Hepatocyte (in vitro differentiated cells): ENCODE measurements around the gene YARS1. TPM values are rescaled to one million over a fixed set of nuclear protein-coding genes. Genes with fewer than 3 reads are reported as not detected.

ENCODE experiments used
- DNase-seq: peaks from one replicate; pipeline ENCODE4 v3.0.0-alpha.2; 2016; ENCODE audit warnings: low spot score
- H2AFZ ChIP-seq: fragments of 200-600 bp; sonication (generic); 2 replicates; pipeline ENCODE4 v1.6.0; 2016; ENCODE audit warnings: antibody characterized with exemption, mild to moderate bottlenecking
- H3K27ac ChIP-seq: fragments of 200-600 bp; sonication (generic); 2 replicates; pipeline ENCODE4 v1.5.1; 2016; ENCODE audit warnings: mild to moderate bottlenecking
- H3K27me3 ChIP-seq: fragments of 200-600 bp; sonication (generic); 2 replicates; pipeline ENCODE4 v1.6.1; 2016
- H3K36me3 ChIP-seq: fragments of 200-600 bp; sonication (generic); replicated peaks from 2 replicates; pipeline ENCODE4 v1.5.1; 2016; ENCODE audit warnings: low read depth; ENCODE audit not compliant: insufficient read depth
- H3K4me1 ChIP-seq: fragments of 200-600 bp; sonication (generic); 2 replicates; pipeline ENCODE4 v1.5.1; 2016; ENCODE audit warnings: mild to moderate bottlenecking, moderate library complexity; ENCODE audit not compliant: insufficient read depth
- H3K4me2 ChIP-seq: fragments of 200-600 bp; sonication (generic); 2 replicates; pipeline ENCODE4 v1.6.0; 2016
- H3K4me3 ChIP-seq: fragments of 200-600 bp; sonication (generic); 2 replicates; pipeline ENCODE4 v1.5.1; 2016; ENCODE audit warnings: mild to moderate bottlenecking
- H3K79me2 ChIP-seq: fragments of 200-600 bp; sonication (generic); 2 replicates; pipeline ENCODE4 v1.6.0; 2017; ENCODE audit warnings: mild to moderate bottlenecking
- H3K9me2 ChIP-seq: fragments of 200-600 bp; sonication (generic); replicated peaks from 2 replicates; pipeline ENCODE4 v1.6.0; 2017; ENCODE audit warnings: mild to moderate bottlenecking; ENCODE audit not compliant: insufficient read depth
- H3K9me3 ChIP-seq: fragments of 200-600 bp; sonication (generic); 2 replicates; pipeline ENCODE4 v1.5.1; 2016; ENCODE audit warnings: low read depth, mild to moderate bottlenecking
- H4K20me1 ChIP-seq: fragments of 200-600 bp; sonication (generic); 2 replicates; pipeline ENCODE4 v1.6.0; 2016; ENCODE audit warnings: mild to moderate bottlenecking; ENCODE audit not compliant: insufficient read depth, poor library complexity, severe bottlenecking
- CTCF ChIP-seq: fragments of 200-600 bp; sonication (generic); IDR thresholded peaks from 2 replicates; pipeline ENCODE4 v1.5.1; 2016; ENCODE audit warnings: antibody characterized with exemption, mild to moderate bottlenecking; ENCODE audit not compliant: poor library complexity
- EZH2 ChIP-seq: fragments of 200-600 bp; sonication (generic); IDR thresholded peaks from 2 replicates; pipeline ENCODE4 v1.6.1; 2016; ENCODE audit warnings: antibody characterized with exemption, mild to moderate bottlenecking, borderline replicate concordance
- EZH2phosphoT487 ChIP-seq: fragments of 200-600 bp; sonication (generic); IDR thresholded peaks from one replicate; pipeline ENCODE4 v1.6.1; 2018; ENCODE audit warnings: antibody characterized with exemption, mild to moderate bottlenecking, low read depth, moderate library complexity; ENCODE audit not compliant: unreplicated experiment, severe bottlenecking
- WGBS: methylation state at CpG from one replicate; pipeline ENCODE4 v1.1.6; 2016; ENCODE audit warnings: low lambda C conversion rate; ENCODE audit errors: missing lambda C conversion rate; 5-methylcytosine and 5-hydroxymethylcytosine counted together
- polyA plus RNA-seq: library from polyadenylated mRNA; unstranded; fragments of >200 nt; fragmentation: Nextera tagmentation; extraction: Ambion mirVana; gene quantifications from 2 replicates; pipeline ENCODE4 v1.2.1, GENCODE V29; 2016
- total RNA-seq: library from RNA; depleted of rRNA; stranded (reverse); fragments of >200 nt; gene quantifications from 2 replicates; pipeline ENCODE4 v1.2.3, GENCODE V29; 2014

Gene YARS1
- total and polyA plus RNA-seq, 2 experiments from 2014 or later = 104 to 140 TPM

DNA sequence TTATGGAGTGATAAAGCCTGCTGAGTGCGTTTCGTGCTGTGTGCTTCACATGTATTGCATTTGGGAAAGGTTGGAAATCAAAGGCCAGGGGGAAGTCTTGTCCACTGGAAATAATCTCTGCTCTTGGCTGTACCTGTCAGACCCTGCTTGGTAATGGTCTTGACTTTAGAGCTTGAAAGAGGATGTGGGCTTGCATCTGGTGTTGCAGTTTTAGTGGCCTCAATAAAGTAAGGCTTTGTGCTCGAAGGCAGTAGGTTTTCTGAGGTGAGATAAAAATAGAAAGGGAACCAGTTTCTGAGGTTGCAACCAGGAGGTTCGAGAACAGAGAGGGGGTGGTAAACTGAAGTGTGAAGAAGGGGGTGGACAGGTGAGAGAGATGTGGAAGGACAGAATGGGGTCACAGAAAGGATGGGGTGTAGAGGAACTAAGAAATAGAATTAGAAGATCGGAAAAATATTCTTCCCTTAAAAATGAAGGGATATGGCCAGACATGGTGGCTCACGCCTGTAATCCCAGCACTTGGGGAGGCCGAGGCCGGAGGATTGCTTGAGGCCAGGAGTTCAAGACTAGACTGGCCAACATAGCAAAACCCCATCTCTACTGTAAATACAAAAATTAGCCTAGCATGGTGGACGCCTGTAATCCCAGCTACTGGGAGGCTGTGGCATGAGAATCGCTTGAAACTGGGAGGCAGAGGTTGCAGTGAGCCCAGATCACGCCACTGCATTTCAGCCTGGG lies 1.8 kb upstream of the YARS1 start:
- Histone ChIP-seq H3K4me1 (peaks cover 31% of the 10 kb centered on the region), H3K27ac (peak overlapping the region; percentile 95), H4K20me1 (peaks cover 15% of the 10 kb centered on the region), H3K4me2 (peak overlapping the region; percentile 82), H3K79me2 (peaks cover 74% of the 10 kb centered on the region), H2AFZ (peak overlapping the region; percentile 38), H3K9me2 (no peaks in the 10 kb centered on the region), H3K36me3 (no peaks in the 10 kb centered on the region), H3K4me3 (peak overlapping the region; percentile 56), H3K9me3 (no peaks in the 10 kb centered on the region), H3K27me3 (no peaks in the 10 kb centered on the region)
- 70% methylated on average over 11 of the region's 11 CpGs for WGBS
- no peak for DNase-seq
- TF ChIP-seq EZH2phosphoT487 = no peak
- no peak for TF ChIP-seq EZH2
- no peak for TF ChIP-seq CTCF

- Histone ChIP-seq H3K9me2 (no peaks in the 10 kb centered on the region), H2AFZ (peak overlapping the region; percentile 38), H3K79me2 (peaks cover 82% of the 10 kb centered on the region), H3K36me3 (no peaks in the 10 kb centered on the region), H3K27me3 (no peaks in the 10 kb centered on the region), H3K9me3 (no peaks in the 10 kb centered on the region), H3K27ac (peak overlapping the region; percentile 95), H3K4me2 (peak overlapping the region; percentile 82), H3K4me3 (peak overlapping the region; percentile 56), H3K4me1 (peaks cover 32% of the 10 kb centered on the region), H4K20me1 (peaks cover 19% of the 10 kb centered on the region)
- 3% methylated on average over 31 of the region's 51 CpGs for WGBS
- TF ChIP-seq EZH2phosphoT487 (no peak), CTCF (no peak), EZH2 (no peak)
- peak; percentile 76 for DNase-seq
Observed at GRCh38 chr1:32817815-32818786, 943 bp upstream of the YARS1 start.

DNA sequence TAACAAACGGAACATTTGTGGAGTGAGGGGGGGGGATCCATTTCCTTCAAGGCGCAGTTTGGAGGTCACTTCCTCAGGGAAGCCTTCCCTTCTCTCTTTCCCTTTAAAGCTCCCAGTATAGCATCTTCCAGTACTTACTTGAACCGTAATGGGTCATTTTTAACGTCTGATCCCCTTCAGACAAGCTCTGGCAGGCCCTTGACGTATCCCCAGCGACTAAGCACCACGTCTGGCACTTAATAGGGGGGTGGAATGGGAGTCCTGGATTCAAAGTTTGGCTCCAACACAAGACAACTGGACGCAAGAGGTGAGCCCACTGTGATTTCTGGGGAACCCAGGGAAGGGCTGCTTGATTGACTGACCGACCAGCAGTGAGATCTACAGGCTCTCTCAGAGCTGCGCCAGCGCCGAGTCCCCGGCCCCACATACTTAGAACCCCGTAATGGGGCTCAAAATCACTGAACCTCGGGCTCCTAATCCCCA lies 441 bp downstream of the YARS1 start:
- Histone ChIP-seq H3K27me3 (no peaks in the 10 kb centered on the region), H3K79me2 (peaks cover 86% of the 10 kb centered on the region), H4K20me1 (peaks cover 31% of the 10 kb centered on the region), H3K36me3 (no peaks in the 10 kb centered on the region), H3K4me2 (peak overlapping the region; percentile 90), H2AFZ (peak overlapping the region; percentile 18), H3K27ac (peak overlapping the region; percentile 93), H3K9me2 (no peaks in the 10 kb centered on the region), H3K4me1 (peaks cover 40% of the 10 kb centered on the region), H3K4me3 (peak overlapping the region; percentile 64), H3K9me3 (no peaks in the 10 kb centered on the region)
- peak; percentile 27 for DNase-seq
- WGBS = under 1% methylated on average over 15 of the region's 15 CpGs
- TF ChIP-seq CTCF = no peak
- no peak for TF ChIP-seq EZH2phosphoT487
- TF ChIP-seq EZH2 = no peak
